Endothelial cell of umbilical vein (primary cell): ENCODE measurements around the gene PRR19. TPM values are rescaled to one million over a fixed set of nuclear protein-coding genes. Genes with fewer than 3 reads are reported as not detected.

Experiments
- BruUV-seq: library from RNA; stranded (reverse); fragments of 400-500 nt; replicated peaks from 2 replicates; lab custom pipeline; 2021; lab: Mats Ljungman, UMichigan
- CTCF ChIA-PET: fragments of 300-600, 350-600 bp; sonication (Branson Sonifier 250); formaldehyde crosslinking; loops from one replicate; lab custom pipeline; 2021; ENCODE audit warnings: antibody characterized with exemption, inconsistent platforms; lab: Charles Lee
- POLR2A ChIA-PET: fragments of 300-600, 350-600 bp; sonication (Branson Sonifier 250); formaldehyde crosslinking; loops from one replicate; lab custom pipeline; 2021; ENCODE audit warnings: antibody characterized with exemption, inconsistent platforms; lab: Charles Lee
- DNase-seq: peaks from one replicate; pipeline ENCODE4 v3.0.0-alpha.2; 2011; ENCODE audit warnings: low read depth, low spot score
- FAIRE-seq: peaks from 2 replicates; lab custom pipeline; 2011; peaks lifted over from hg19 to GRCh38; lab: Jason Lieb, UNC
- H2AFZ ChIP-seq: 2 replicates; pipeline ENCODE4 v1.6.0; 2012; ENCODE audit warnings: low read depth, low read length, control low read depth, inconsistent platforms
- H3K27ac ChIP-seq: 2 replicates; pipeline ENCODE4 v1.5.1; 2011; ENCODE audit warnings: low read depth, mild to moderate bottlenecking, control low read depth, low read length, moderate library complexity; ENCODE audit not compliant: insufficient read depth
- H3K27me3 ChIP-seq, 2 experiments: 2 replicates each; pipeline versions ENCODE4 v1.6.0 to v1.6.1; 2011; ENCODE audit warnings: low read length in 2 of 2, mixed read lengths in 1 of 2; ENCODE audit not compliant: control insufficient read depth in 2 of 2, insufficient read depth in 2 of 2
- H3K36me3 ChIP-seq, 2 experiments: 2 replicates in 1 of 2; 3 replicates in 1 of 2; pipeline ENCODE4 v1.5.1; 2011; ENCODE audit warnings: low read length in 2 of 2, mild to moderate bottlenecking in 1 of 2, moderate library complexity in 1 of 2; ENCODE audit not compliant: control insufficient read depth in 2 of 2, insufficient read depth in 2 of 2; ENCODE audit errors: extremely low read depth in 1 of 2
- H3K4me1 ChIP-seq: 3 replicates; pipeline ENCODE4 v1.5.1; 2011; ENCODE audit warnings: mild to moderate bottlenecking, low read length; ENCODE audit not compliant: control insufficient read depth, insufficient read depth; ENCODE audit errors: extremely low read depth
- H3K4me2 ChIP-seq: 2 replicates; pipeline ENCODE4 v1.6.1; 2011; ENCODE audit warnings: low read length, control low read depth, mixed read lengths; ENCODE audit not compliant: insufficient read depth
- H3K4me3 ChIP-seq, 3 experiments: fragments of 200-600 bp in 1 of 3; sonication (generic), shearing (Covaris generic) in 1 of 3; replicated peaks in 1 of 3; 2 replicates each; pipeline ENCODE4 v1.5.1; 2011 to 2016; ENCODE audit warnings: control low read depth in 3 of 3, low read length in 3 of 3, mild to moderate bottlenecking in 2 of 3, inconsistent platforms in 1 of 3, low read depth in 1 of 3, moderate library complexity in 1 of 3; ENCODE audit not compliant: insufficient read depth in 1 of 3
- H3K79me2 ChIP-seq: 2 replicates; pipeline ENCODE4 v1.6.0; 2012; ENCODE audit warnings: low read length, inconsistent platforms; ENCODE audit not compliant: control insufficient read depth, insufficient read depth
- H3K9ac ChIP-seq: replicated peaks from 2 replicates; pipeline ENCODE3; 2011; ENCODE audit warnings: low read length, control low read depth; ENCODE audit not compliant: insufficient read depth; ENCODE audit errors: extremely low read depth
- H3K9me1 ChIP-seq: replicated peaks from 3 replicates; pipeline ENCODE4 v1.6.0; 2011; ENCODE audit warnings: mild to moderate bottlenecking, low read length; ENCODE audit not compliant: control insufficient read depth, insufficient read depth; ENCODE audit errors: extremely low read depth
- H3K9me3 ChIP-seq: replicated peaks from 2 replicates; pipeline ENCODE4 v1.5.1; 2012; ENCODE audit warnings: low read length, inconsistent platforms; ENCODE audit not compliant: control insufficient read depth, insufficient read depth
- H4K20me1 ChIP-seq: replicated peaks from 2 replicates; pipeline ENCODE3; 2011; ENCODE audit warnings: mild to moderate bottlenecking, low read length; ENCODE audit not compliant: control insufficient read depth, insufficient read depth; ENCODE audit errors: extremely low read depth
- EZH2 ChIP-seq: IDR thresholded peaks from 2 replicates; pipeline ENCODE4 v1.6.1; 2012; ENCODE audit warnings: borderline replicate concordance, low read depth, mild to moderate bottlenecking, moderate library complexity, low read length, inconsistent platforms; ENCODE audit not compliant: severe bottlenecking
- FOS ChIP-seq: IDR thresholded peaks from 2 replicates; pipeline ENCODE4 v1.6.1; 2011; ENCODE audit warnings: mild to moderate bottlenecking, low read length, moderate library complexity, borderline replicate concordance; ENCODE audit not compliant: insufficient read depth
- MYC ChIP-seq: IDR thresholded peaks from one replicate; pipeline ENCODE4 v1.6.1; 2011; ENCODE audit warnings: mild to moderate bottlenecking, low read depth, low read length
- POLR2A ChIP-seq: IDR thresholded peaks from 2 replicates; pipeline ENCODE4 v1.6.1; 2012; ENCODE audit warnings: low read depth, mild to moderate bottlenecking, control low read depth, low read length
- POLR2AphosphoS5 ChIP-seq: IDR thresholded peaks from 2 replicates; pipeline ENCODE4 v1.6.1; 2012; ENCODE audit warnings: low read depth, mild to moderate bottlenecking, control low read depth, low read length, moderate library complexity; ENCODE audit not compliant: insufficient read depth
- dilution Hi-C: fragments of 300-500 bp; cut with MboI; formaldehyde crosslinking; loops from one replicate; pipeline ENCODE4 v1.15.0; 2019; ENCODE audit warnings: low sequenced_read_pairs; ENCODE audit not compliant: extremely low pct_ligation_motif_present
- intact Hi-C: fragments of 100-400 bp; cut with micrococcal nuclease; formaldehyde crosslinking; loops from one replicate; pipeline ENCODE4 v1.10.0; 2022
- polyA plus RNA-seq, 4 experiments: library from polyadenylated mRNA; depleted of rRNA in 3 of 4; stranded (reverse) in 3 of 4; unstranded in 1 of 4; fragments of >200 nt; gene quantifications; 2 replicates each; pipeline versions ENCODE4 v1.2.1 to v1.2.3, GENCODE V29; 2011 to 2012; ENCODE audit warnings: missing spikeins in 1 of 4
- total RNA-seq: library from RNA; stranded (reverse); gene quantifications from 2 replicates; pipeline ENCODE4 v1.2.3, GENCODE V29; 2021
- TF ChIP-seq, protein P1 (sequence below): IDR thresholded peaks from 2 replicates; pipeline ENCODE4 v1.6.1; 2011; ENCODE audit not compliant: insufficient read depth, insufficient read length

PRR19 gene
- total and polyA plus RNA-seq, 2 donors (not counting 3 experiments of a cell fraction or from before 2014, with no cell fraction given), result 1.0 to 1.4 TPM

DNA sequence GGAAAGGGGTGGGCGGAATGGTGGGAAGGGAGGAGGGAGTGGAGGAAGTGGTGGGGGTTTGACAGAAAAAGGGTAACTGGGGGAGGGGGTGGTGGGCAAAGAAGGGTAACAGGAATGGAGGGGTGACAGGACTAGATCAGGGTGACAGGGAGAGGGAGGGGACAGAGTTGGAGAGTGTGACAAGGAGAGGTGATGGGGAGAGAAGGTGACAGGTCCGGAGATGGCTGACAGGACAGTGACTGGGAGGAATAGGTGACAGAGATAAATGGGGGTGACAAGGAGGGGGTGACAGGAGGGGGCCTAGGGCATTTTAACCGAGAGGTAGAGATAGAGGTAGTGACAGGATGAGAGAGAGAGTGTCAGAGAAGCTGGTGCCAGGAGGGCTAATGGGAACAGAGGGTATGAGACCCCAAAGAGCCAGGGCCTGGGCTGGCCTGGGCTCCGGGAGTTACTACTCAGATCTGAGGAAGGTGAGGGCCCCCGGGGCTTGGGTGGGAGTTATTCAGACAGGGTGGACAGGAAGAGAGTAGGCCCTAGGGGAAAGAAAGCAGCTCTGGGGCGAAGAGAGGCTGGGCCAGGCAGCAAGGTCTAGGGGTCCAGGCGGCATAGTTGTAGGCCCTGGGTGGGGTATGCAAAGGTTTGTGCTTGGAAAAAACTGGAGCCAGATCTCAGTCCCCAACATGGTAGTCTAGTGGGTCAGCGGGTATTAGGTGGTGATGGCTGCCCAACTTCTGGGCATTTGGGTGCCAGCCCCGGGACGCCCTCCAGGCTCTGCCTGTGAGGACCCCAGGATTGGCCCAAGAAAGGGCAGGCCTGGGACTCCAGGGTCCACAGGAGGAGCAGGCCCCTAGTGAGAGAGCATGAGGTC, 32.2 kb upstream of the PRR19 start:
- peak overlapping the region; percentile 87 for H3K9ac ChIP-seq
- H3K27me3 ChIP-seq, result no peaks in the 10 kb centered on the region
- peaks cover 33% of the 10 kb centered on the region for H3K79me2 ChIP-seq
- no peaks in the 10 kb centered on the region for H3K9me3 ChIP-seq
- ChIA-PET POLR2A (interaction anchor here (1.0 to 1.5 kb wide), 4 partner anchors 10 to 27 kb away, joined by 3 to 7 read pairs (median 6); partner anchors contain the start of gene GSK3A), CTCF (interaction anchor here (1.0 to 3.6 kb wide), 6 partner anchors 10 to 27 kb away, joined by 4 to 24 read pairs (median 6); no protein-coding TSS in a partner anchor)
- no peak for TF ChIP-seq FOS
- TF ChIP-seq POLR2A, result peak; percentile 54
- no peak for TF ChIP-seq MYC
- no peaks in the 10 kb centered on the region for H4K20me1 ChIP-seq
- dilution Hi-C loops (no loop called here), intact Hi-C loops (no loop called here)
- TSS peak; percentile 96 for BruUV-seq
- H3K27ac ChIP-seq, result peak overlapping the region; percentile 91
- peaks cover 9 to 28% of the 10 kb centered on the region in 2 experiments for H3K36me3 ChIP-seq
- no peaks in the 10 kb centered on the region for H3K9me1 ChIP-seq
- FAIRE-seq (no peak), DNase-seq (no peak)
- H3K4me1 ChIP-seq, result peaks cover 22% of the 10 kb centered on the region
- H3K4me2 ChIP-seq, result peak overlapping the region; percentile 62
- peak overlapping the region; percentile 11 to 65 (median 57) for H3K4me3 ChIP-seq
- no peak overlapping the region for H2AFZ ChIP-seq

DNA sequence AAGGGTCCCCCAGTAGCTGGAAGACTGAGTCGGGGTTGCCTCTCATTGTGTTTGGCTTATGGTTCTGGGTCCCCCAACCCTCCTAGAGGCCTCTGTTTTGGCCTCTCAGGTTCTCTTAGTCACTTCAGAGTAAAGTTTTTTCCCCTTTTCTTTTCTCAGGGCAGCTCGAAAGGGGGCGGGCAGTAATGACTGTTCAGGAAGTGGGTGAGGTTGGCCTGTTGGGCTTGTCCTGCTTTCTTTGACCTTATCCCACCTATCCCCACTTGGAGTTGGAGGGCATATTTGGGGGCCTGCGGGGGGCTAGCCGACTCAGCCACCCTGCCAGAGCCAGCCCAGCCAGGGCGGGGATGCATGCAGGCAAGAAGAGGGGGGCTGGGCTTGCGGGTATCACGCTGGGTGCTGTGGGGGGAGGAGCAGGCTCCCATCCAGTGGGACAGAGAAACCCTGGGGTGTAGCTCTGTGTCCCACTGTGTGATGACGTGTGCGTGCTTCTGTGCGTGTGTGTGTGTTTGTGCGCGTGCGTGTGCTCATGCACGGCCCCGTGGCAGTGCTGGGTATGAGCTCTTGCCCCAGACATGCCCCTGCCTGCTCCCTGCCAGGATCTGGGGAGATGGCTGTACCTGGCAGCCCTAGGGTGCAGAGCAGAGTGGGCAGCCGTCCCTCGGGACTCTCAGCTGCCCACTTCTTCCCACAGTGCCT, 31.4 kb upstream of the PRR19 start:
- peak overlapping the region; percentile 87 for H3K9ac ChIP-seq
- FAIRE-seq (peak; percentile 91), DNase-seq (peak; percentile 72)
- no peaks in the 10 kb centered on the region for H3K27me3 ChIP-seq
- H3K36me3 ChIP-seq, result peaks cover 12 to 28% of the 10 kb centered on the region in 2 experiments
- TF ChIP-seq, protein P1, sequence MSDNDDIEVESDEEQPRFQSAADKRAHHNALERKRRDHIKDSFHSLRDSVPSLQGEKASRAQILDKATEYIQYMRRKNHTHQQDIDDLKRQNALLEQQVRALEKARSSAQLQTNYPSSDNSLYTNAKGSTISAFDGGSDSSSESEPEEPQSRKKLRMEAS, result no peak
- TF ChIP-seq EZH2 (no peak), POLR2AphosphoS5 (peak; percentile 31), MYC (no peak), POLR2A (peak; percentile 72), FOS (peak; percentile 29)
- H3K9me3 ChIP-seq, result no peaks in the 10 kb centered on the region
- no peaks in the 10 kb centered on the region for H3K9me1 ChIP-seq
- POLR2A ChIA-PET, result interaction anchor here (0.6 to 1.2 kb wide), 5 partner anchors 8 to 28 kb away, joined by 3 to 7 read pairs (median 5); partner anchors contain the start of gene GSK3A
- H4K20me1 ChIP-seq, result no peaks in the 10 kb centered on the region
- peaks cover 39% of the 10 kb centered on the region for H3K79me2 ChIP-seq
- CTCF ChIA-PET, result interaction anchor here (1.0 to 3.6 kb wide), 6 partner anchors 9 to 27 kb away, joined by 3 to 24 read pairs (median 6); no protein-coding TSS in a partner anchor
- H3K27ac ChIP-seq, result peak overlapping the region; percentile 91
- intact Hi-C loops (no loop called here), dilution Hi-C loops (no loop called here)
- BruUV-seq, result no TSS peak
- peaks cover 25% of the 10 kb centered on the region for H3K4me1 ChIP-seq
- peak overlapping the region; percentile 0 for H2AFZ ChIP-seq
- peak overlapping the region; percentile 62 for H3K4me2 ChIP-seq
- peak overlapping the region; percentile 11 to 65 (median 57) for H3K4me3 ChIP-seq
